Type B pancreatic cell (in vitro differentiated cells): Measurements from ENCODE around the gene MRPS34. TPM values are rescaled to one million over a fixed set of nuclear protein-coding genes. Genes with fewer than 3 reads are reported as not detected.
"Not testable (repeated sequence)": the region's sequence is repeated elsewhere in the genome, so short reads cannot be mapped to it uniquely, and the experiment has no call there.

ENCODE experiments used
- DNase-seq: peaks from one replicate; pipeline ENCODE4 v3.0.0; 2021; ENCODE audit warnings: mixed read lengths; ENCODE audit not compliant: unreplicated experiment; ENCODE audit errors: extremely low spot score
- H3K27ac Mint-ChIP-seq: 2 replicates; pipeline ENCODE4 v1.8.0; 2021; ENCODE audit warnings: mild to moderate bottlenecking, mixed read lengths
- H3K27me3 Mint-ChIP-seq: 2 replicates; pipeline ENCODE4 v1.8.0; 2021; ENCODE audit warnings: mixed read lengths
- H3K36me3 Mint-ChIP-seq: 2 replicates; pipeline ENCODE4 v1.8.0; 2021; ENCODE audit warnings: mixed read lengths
- H3K4me1 Mint-ChIP-seq: one replicate; pipeline ENCODE4 v1.8.0; 2021; ENCODE audit warnings: mixed read lengths; ENCODE audit not compliant: unreplicated experiment
- H3K4me3 Mint-ChIP-seq: 2 replicates; pipeline ENCODE4 v1.8.0; 2021; ENCODE audit warnings: mild to moderate bottlenecking, mixed read lengths
- H3K9me3 Mint-ChIP-seq: 2 replicates; pipeline ENCODE4 v1.8.0; 2021; ENCODE audit warnings: mixed read lengths
- CTCF ChIP-seq: fragments of 200-600 bp; sonication (generic); conservative IDR thresholded peaks from 2 replicates; pipeline ENCODE4 v1.5.0; 2021; ENCODE audit warnings: antibody characterized with exemption, mild to moderate bottlenecking
- total RNA-seq: library from RNA; stranded (reverse); gene quantifications from 2 replicates; pipeline ENCODE4 v1.2.1, GENCODE V29; 2021; ENCODE audit warnings: low replicate concordance

MRPS34 gene
- total RNA-seq, 1 donor from 2014 or later, result 95.5 TPM

GRCh38 chr16:1808691-1809090, 35.8 kb upstream of the MRPS34 start:
- Mint-ChIP-seq H3K4me3 (no peak overlapping the region), H3K9me3 (no peaks in the 10 kb centered on the region), H3K27ac (no peak overlapping the region), H3K36me3 (peaks cover 7% of the 10 kb centered on the region), H3K27me3 (no peaks in the 10 kb centered on the region), H3K4me1 (no peaks in the 10 kb centered on the region)
- TF ChIP-seq CTCF, result no peak
- no peak for DNase-seq

DNA sequence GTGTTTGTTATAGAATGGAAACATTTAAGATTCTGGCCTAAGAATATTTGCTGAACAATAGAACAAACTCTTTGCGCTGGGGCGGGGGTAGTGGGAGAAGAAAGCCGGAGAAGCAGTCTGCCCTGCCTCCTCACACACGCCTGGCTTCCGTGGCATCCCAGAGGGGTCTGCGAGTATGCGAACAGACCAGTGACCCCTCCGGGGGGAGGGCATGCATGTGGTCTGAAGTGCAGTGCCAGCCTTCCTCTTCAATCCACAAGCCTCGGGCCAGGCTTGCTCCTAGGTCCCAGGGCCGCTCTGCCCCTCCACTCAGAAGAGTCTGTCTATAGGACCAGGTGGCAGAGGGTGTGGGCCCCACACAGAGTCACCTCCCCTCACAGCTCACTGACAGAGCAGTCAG, 34.7 kb upstream of the MRPS34 start:
- H3K4me1 Mint-ChIP-seq, result no peaks in the 10 kb centered on the region
- no peaks in the 10 kb centered on the region for H3K27me3 Mint-ChIP-seq
- no peak overlapping the region for H3K27ac Mint-ChIP-seq
- H3K36me3 Mint-ChIP-seq, result peaks cover 7% of the 10 kb centered on the region
- TF ChIP-seq CTCF, result no peak
- no peaks in the 10 kb centered on the region for H3K9me3 Mint-ChIP-seq
- no peak for DNase-seq
- H3K4me3 Mint-ChIP-seq, result no peak overlapping the region

- peaks cover 7% of the 10 kb centered on the region for H3K9me3 Mint-ChIP-seq
- no peaks in the 10 kb centered on the region for H3K4me1 Mint-ChIP-seq
- H3K4me3 Mint-ChIP-seq, result no peak overlapping the region
Measured at GRCh38 chr16:1800701-1801100, 27.8 kb upstream of the MRPS34 start.

DNA sequence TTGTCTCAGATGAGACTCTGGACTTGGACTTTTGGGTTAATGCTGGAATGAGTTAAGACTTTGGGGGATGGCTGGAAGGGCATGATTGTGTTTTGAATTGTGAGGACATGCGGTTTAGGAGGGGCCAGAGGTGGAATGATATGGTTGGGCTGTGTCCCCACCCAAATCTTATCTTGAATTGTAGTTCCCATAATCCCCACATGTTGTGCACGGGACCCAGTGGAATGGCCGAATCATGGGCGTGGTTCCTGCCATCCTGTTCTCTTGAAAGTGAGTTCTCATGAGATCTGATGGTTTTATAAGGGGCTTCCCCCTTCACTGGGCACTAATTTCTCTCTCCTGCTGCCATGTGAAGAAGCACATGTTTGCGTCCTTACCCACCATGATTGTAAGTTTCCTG, 26.3 kb upstream of the MRPS34 start:
- not testable (repeated sequence) for H3K4me3 Mint-ChIP-seq, DNase-seq, H3K27me3 Mint-ChIP-seq, H3K27ac Mint-ChIP-seq, H3K9me3 Mint-ChIP-seq, H3K4me1 Mint-ChIP-seq
- H3K36me3 Mint-ChIP-seq, result peaks cover 11% of the 10 kb centered on the region

More at GRCh38 chr16:1800701-1801100, 27.8 kb upstream of the MRPS34 start:
- no peak for TF ChIP-seq CTCF
- H3K27ac Mint-ChIP-seq, result no peak overlapping the region
- DNase-seq, result no peak
- H3K27me3 Mint-ChIP-seq, result no peaks in the 10 kb centered on the region
- peaks cover 11% of the 10 kb centered on the region for H3K36me3 Mint-ChIP-seq

- Mint-ChIP-seq H3K27ac (no peak overlapping the region), H3K27me3 (no peaks in the 10 kb centered on the region), H3K4me1 (no peaks in the 10 kb centered on the region), H3K4me3 (no peak overlapping the region), H3K36me3 (peaks cover 11% of the 10 kb centered on the region), H3K9me3 (peaks cover 7% of the 10 kb centered on the region)
- TF ChIP-seq CTCF, result no peak
- DNase-seq, result no peak
Measured at GRCh38 chr16:1794908-1795666, 22.2 kb upstream of the MRPS34 start.

GRCh38 chr16:1794221-1794871, 21.4 kb upstream of the MRPS34 start:
- no peak overlapping the region for H3K27ac Mint-ChIP-seq
- H3K4me3 Mint-ChIP-seq, result no peak overlapping the region
- DNase-seq, result peak; percentile 70
- no peak for TF ChIP-seq CTCF
- peaks cover 8% of the 10 kb centered on the region for H3K36me3 Mint-ChIP-seq
- no peaks in the 10 kb centered on the region for H3K27me3 Mint-ChIP-seq
- H3K9me3 Mint-ChIP-seq, result peaks cover 5% of the 10 kb centered on the region
- H3K4me1 Mint-ChIP-seq, result no peaks in the 10 kb centered on the region
